Measurements from ENCODE around the gene SH3BP1. TPM values are rescaled to one million over a fixed set of nuclear protein-coding genes. Genes with fewer than 3 reads are reported as not detected.
"Not testable (repeated sequence)": the region's sequence is repeated elsewhere in the genome, so short reads cannot be mapped to it uniquely, and the experiment has no call there.

SH3BP1 gene
- polyA plus RNA-seq, 1 experiment = 8.4 TPM

DNA sequence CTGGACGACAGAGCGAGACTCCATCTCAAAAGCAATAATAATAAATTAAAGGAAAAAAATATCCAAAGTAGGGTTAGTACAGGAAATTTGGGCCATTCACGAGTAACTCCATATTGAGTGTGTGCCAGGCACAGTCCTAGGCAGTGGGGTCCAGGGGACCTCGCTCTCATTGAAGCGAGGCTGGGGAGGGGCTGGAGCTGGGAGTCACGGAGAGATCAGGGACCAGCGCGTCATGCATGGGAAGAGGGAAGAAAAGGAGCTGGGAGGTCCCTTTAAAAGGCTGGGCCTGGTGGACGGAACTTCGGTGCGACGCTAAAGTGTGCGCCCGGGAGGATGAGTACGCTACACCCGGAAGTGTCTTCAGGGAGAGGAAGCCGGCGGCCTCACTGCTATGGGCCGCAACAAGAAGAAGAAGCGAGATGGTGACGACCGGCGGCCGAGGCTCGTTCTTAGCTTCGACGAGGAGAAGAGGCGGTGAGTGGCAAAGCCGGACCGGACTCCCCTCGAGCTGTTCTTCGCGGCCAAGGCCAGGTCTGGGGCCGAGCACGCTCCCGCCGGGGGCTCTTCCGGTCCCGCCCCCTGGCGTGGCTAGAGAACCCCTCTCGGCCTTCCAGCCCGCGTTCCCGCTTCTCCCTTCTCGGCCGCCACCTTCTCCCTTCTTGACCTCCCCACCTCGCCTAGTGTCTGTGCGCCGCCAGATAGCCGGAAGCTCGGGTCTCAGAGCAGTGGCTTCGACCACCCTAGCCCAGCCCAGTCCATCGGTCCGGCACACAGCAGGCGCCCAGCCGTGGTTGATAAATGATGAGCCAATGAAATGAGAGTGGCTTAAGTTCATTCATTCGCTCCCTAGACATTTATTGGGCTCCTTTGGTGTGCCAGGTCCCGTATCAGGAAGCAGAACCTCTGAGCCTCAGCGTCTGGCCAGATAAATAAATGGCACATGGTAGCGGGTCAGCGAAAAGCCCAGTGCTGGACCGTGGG lies 46.8 kb downstream of the SH3BP1 start, which contains the start of gene NOL12:
Gene NOL12 (plus strand): TSS at position 342 of the 981 bp plus-strand sequence. CDS start 50 bp downstream, at position 392.
- H3K27me3 ChIP-seq (ENCODE audit: control insufficient read depth, insufficient read depth, low read length) = no peaks in the 10 kb centered on the region
- CTCF ChIA-PET = interaction anchor here (1.2 to 10.2 kb wide), 2 partner anchors 43 to 47 kb away, joined by 3 to 101 read pairs; partner anchors contain the start of gene SH3BP1
- POLR2A ChIA-PET = interaction anchor here (0.6 to 2.0 kb wide), 11 partner anchors 11 to 113 kb away, joined by 3 to 10 read pairs (median 4); partner anchors contain the start of genes LGALS1, PDXP and SH3BP1
- peak within 1 kb of the TSS; percentile 97 for H3K4me3 ChIP-seq (ENCODE audit: low read depth, low read length)
- TF ChIP-seq, protein P1, sequence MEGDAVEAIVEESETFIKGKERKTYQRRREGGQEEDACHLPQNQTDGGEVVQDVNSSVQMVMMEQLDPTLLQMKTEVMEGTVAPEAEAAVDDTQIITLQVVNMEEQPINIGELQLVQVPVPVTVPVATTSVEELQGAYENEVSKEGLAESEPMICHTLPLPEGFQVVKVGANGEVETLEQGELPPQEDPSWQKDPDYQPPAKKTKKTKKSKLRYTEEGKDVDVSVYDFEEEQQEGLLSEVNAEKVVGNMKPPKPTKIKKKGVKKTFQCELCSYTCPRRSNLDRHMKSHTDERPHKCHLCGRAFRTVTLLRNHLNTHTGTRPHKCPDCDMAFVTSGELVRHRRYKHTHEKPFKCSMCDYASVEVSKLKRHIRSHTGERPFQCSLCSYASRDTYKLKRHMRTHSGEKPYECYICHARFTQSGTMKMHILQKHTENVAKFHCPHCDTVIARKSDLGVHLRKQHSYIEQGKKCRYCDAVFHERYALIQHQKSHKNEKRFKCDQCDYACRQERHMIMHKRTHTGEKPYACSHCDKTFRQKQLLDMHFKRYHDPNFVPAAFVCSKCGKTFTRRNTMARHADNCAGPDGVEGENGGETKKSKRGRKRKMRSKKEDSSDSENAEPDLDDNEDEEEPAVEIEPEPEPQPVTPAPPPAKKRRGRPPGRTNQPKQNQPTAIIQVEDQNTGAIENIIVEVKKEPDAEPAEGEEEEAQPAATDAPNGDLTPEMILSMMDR (IDR thresholded peaks at IDR 0.05; ENCODE audit: low read depth, low read length) = no peak
- H3K27ac ChIP-seq (ENCODE audit: low read depth, low read length) = peak within 1 kb of the TSS; percentile 83
- H3K9me3 ChIP-seq (ENCODE audit: control insufficient read depth, insufficient read depth, low read length) = no peaks in the 10 kb centered on the region; the same call in 1 of the 2 replicates
- no peak for DNase-seq (ENCODE audit: low read depth, low spot score)

DNA sequence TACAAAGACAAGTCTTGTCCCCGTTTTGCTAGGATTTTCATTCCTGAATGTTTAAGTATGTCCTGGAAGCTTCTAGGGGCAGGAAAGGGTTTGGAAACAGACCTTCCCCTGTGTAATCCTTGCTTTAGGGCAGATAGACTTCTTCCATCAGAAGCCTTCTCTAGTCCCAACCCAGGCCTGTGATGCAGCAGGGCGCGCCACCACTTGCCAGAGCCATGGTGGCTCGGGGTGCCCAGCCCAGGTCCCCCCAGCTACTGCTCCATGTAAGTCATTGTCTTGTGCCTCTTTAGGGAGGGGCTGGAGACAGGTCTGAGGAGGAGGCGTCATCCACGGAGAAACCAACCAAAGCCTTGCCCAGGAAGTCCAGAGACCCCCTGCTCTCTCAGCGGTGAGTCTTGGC lies 50.9 kb downstream of the SH3BP1 start:
- Histone ChIP-seq H3K27ac (ENCODE audit: low read depth, low read length) (no peak overlapping the region), H3K4me3 (ENCODE audit: low read depth, low read length) (no peak overlapping the region), H3K27me3 (ENCODE audit: control insufficient read depth, insufficient read depth, low read length) (no peaks in the 10 kb centered on the region), H3K9me3 (ENCODE audit: control insufficient read depth, insufficient read depth, low read length) (no peaks in the 10 kb centered on the region; the same call in 1 of the 2 replicates)
- ChIA-PET CTCF (no interaction called here), POLR2A (interaction anchor here (0.6 kb wide), 1 partner anchor 13 kb away, joined by 3 read pairs; no protein-coding TSS in a partner anchor)
- TF ChIP-seq, protein P1 (IDR thresholded peaks at IDR 0.05; ENCODE audit: low read depth, low read length) = no peak
- DNase-seq (ENCODE audit: low read depth, low spot score) = no peak

DNA sequence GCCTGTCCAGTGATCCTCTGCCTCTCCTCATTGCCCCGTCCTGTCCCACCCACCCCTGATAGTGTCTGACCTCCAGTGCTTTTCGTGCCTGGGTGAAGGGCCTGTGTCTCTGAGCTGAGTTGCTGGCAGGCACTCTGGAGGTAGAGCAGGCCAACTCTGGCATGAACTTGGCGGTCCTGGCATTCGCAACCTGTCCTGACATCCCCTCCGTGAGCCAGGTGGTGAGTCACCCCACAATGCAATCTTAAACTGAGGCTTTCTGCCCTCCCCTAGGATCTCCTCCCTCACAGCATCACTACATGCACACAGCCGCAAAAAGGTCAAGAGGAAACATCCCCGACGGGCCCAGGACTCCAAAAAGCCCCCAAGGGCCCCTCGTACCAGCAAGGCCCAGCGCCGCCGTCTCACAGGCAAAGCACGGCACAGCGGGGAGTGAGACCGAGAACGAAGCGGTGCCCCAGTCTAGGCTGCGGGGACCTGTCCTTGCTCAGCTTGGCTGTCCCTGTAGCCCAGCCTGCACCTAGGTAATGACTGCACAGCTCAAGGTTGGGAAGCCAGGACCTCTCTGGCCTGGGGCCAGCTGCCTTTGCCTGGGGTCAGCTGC lies 51.5 kb downstream of the SH3BP1 start:
- TF ChIP-seq, protein P1 (IDR thresholded peaks at IDR 0.05; ENCODE audit: low read depth, low read length) = no peak
- Histone ChIP-seq H3K27ac (ENCODE audit: low read depth, low read length) (no peak overlapping the region), H3K9me3 (ENCODE audit: control insufficient read depth, insufficient read depth, low read length) (no peaks in the 10 kb centered on the region; the same call in 1 of the 2 replicates), H3K4me3 (ENCODE audit: low read depth, low read length) (no peak overlapping the region), H3K27me3 (ENCODE audit: control insufficient read depth, insufficient read depth, low read length) (no peaks in the 10 kb centered on the region)
- POLR2A ChIA-PET = no interaction called here
- CTCF ChIA-PET = no interaction called here
- DNase-seq (ENCODE audit: low read depth, low spot score) = no peak

DNA sequence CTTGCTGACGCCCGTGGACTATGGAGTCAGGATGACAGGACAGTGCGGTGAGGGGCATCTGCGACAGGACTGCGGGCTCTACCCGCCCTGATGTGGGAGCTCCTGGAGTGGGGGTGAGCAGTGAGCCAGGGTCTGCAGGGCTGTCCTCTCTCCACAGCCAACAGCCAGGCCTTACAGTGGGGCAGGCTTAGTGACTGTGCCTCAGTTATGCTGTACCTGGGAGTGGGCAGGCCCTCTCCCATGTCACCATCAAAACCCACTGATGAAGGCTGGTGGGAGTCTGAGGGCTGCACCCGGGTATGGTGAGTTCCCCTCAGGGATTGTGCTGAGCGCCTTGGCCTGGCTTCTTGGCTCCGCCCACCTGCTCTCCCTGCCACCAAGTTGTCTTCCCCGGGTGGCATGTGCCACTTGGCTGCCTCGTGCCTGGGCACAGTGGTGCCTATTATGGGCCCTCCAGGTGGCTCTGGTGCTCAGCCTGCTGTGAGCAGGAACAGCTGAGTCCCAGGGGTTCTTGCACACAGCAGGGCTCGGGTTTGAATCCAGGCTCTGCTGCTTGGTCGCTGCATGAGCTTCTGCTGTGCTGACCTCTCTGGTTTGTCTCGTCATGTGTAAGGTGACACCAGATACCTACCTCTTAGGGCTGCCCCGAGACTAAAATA lies 53.3 kb downstream of the SH3BP1 start:
- ChIA-PET CTCF (no interaction called here), POLR2A (interaction anchor here (1.3 kb wide), 1 partner anchor 9 kb away, joined by 3 read pairs; no protein-coding TSS in a partner anchor)

DNA sequence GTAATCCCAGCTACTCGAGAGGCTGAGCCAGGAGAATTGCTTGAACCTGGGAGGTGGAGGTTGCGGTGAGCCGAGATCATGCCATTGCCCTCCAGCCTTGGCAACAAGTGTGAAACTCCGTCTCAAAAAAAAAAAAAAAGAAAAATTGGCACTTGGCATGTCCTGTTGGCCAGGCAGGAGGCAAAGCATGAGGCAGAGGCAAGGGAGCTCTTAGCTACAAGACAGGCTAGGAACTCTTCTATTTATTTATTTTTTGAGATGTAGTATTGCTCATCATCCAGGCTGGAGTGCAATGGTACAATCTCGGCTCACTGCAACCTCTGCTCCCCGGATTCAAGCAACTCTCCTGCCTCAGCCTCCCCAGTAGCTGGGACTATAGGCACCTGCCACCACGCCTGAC lies 54.7 kb downstream of the SH3BP1 start:
- not testable (repeated sequence) for H3K27me3 ChIP-seq (ENCODE audit: control insufficient read depth, insufficient read depth, low read length); H3K4me3 ChIP-seq (ENCODE audit: low read depth, low read length); H3K27ac ChIP-seq (ENCODE audit: low read depth, low read length); DNase-seq (ENCODE audit: low read depth, low spot score); H3K9me3 ChIP-seq (ENCODE audit: control insufficient read depth, insufficient read depth, low read length)
- POLR2A ChIA-PET = interaction anchor here (0.6 to 1.3 kb wide), 3 partner anchors 11 to 44 kb away, joined by 3 to 17 read pairs (median 3); partner anchors contain the start of gene LGALS1
- CTCF ChIA-PET = interaction anchor here (0.8 to 0.9 kb wide), 2 partner anchors 51 to 70 kb away, joined by 3 to 7 read pairs; no protein-coding TSS in a partner anchor

More for the DNA sequence above, 53.3 kb downstream of the SH3BP1 start:
- Histone ChIP-seq H3K27me3 (ENCODE audit: control insufficient read depth, insufficient read depth, low read length) (no peaks in the 10 kb centered on the region), H3K9me3 (ENCODE audit: control insufficient read depth, insufficient read depth, low read length) (no peaks in the 10 kb centered on the region; the same call in 1 of the 2 replicates), H3K27ac (ENCODE audit: low read depth, low read length) (no peak overlapping the region), H3K4me3 (ENCODE audit: low read depth, low read length) (no peak overlapping the region)
- TF ChIP-seq, protein P1 (IDR thresholded peaks at IDR 0.05; ENCODE audit: low read depth, low read length) = no peak
- no peak for DNase-seq (ENCODE audit: low read depth, low spot score)

DNA sequence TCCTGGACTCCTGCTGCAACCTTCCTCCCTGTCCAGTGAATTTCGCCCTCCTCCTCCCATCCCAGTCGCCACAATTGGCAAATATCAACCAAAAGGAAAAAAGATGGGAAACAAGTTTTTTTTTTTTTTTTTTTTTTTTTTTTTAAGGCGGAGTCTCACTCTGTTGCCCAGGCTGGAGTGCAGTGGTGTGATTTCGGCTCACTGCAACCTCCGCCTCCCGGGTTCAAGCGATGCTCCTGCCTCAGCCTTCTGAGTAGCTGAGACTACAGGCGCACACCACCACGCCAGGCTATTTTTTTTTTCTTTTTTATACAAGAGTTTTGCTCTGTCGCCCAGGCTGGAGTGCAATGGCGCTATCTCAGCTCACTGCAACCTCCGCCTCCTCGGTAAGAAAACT lies 56.8 kb downstream of the SH3BP1 start:
- peak overlapping the region; percentile 48 for H3K4me3 ChIP-seq (ENCODE audit: low read depth, low read length)
- ChIA-PET POLR2A (interaction anchor here (1.0 kb wide), 1 partner anchor 16 kb away, joined by 3 read pairs; no protein-coding TSS in a partner anchor), CTCF (interaction anchor here (0.5 to 1.7 kb wide), 8 partner anchors 13 to 95 kb away, joined by 4 to 22 read pairs (median 6); no protein-coding TSS in a partner anchor)
- DNase-seq (ENCODE audit: low read depth, low spot score); H3K9me3 ChIP-seq (ENCODE audit: control insufficient read depth, insufficient read depth, low read length); H3K27ac ChIP-seq (ENCODE audit: low read depth, low read length); H3K27me3 ChIP-seq (ENCODE audit: control insufficient read depth, insufficient read depth, low read length): not testable (repeated sequence)
